GM23338 (cell line): ENCODE data around the gene GNA15. TPM values are rescaled to one million over a fixed set of nuclear protein-coding genes. Genes with fewer than 3 reads are reported as not detected.
A peak's percentile ranks its signal among the peaks of the same experiment; 100 is the strongest.

Experiments
- ATAC-seq: fragments of 200-7000 bp; cut with Tn5 transposase; 3 replicates; pipeline ENCODE4 v1.9.1; 2020
- DNase-seq: peaks from one replicate; pipeline ENCODE4 v3.0.0-alpha.2; 2015; ENCODE audit warnings: low spot score
- H2AFZ ChIP-seq: fragments of 200-600 bp; sonication (generic); 2 replicates; pipeline ENCODE4 v1.8.0; 2016; ENCODE audit warnings: antibody characterized with exemption, mild to moderate bottlenecking, moderate library complexity
- H3F3A ChIP-seq: fragments of 200-600 bp; sonication (generic); replicated peaks from 2 replicates; pipeline ENCODE4 v1.8.0; 2017; ENCODE audit warnings: antibody characterized with exemption, mixed run types, low read depth
- H3K27ac ChIP-seq: fragments of 200-600 bp; sonication (generic); 2 replicates; pipeline ENCODE4 v1.6.1; 2016; ENCODE audit warnings: low read depth
- H3K27me3 ChIP-seq: fragments of 200-600 bp; sonication (generic); 2 replicates; pipeline ENCODE4 v1.8.0; 2016; ENCODE audit warnings: mild to moderate bottlenecking, mixed run types, moderate library complexity; ENCODE audit not compliant: insufficient read depth
- H3K36me3 ChIP-seq: fragments of 200-600 bp; sonication (generic); 2 replicates; pipeline ENCODE4 v1.8.0; 2016; ENCODE audit warnings: mild to moderate bottlenecking; ENCODE audit not compliant: insufficient read depth
- H3K4me1 ChIP-seq: fragments of 200-600 bp; sonication (generic); 2 replicates; pipeline ENCODE4 v1.8.0; 2016; ENCODE audit warnings: mild to moderate bottlenecking, moderate library complexity; ENCODE audit not compliant: insufficient read depth
- H3K4me2 ChIP-seq: fragments of 200-600 bp; sonication (generic); 2 replicates; pipeline ENCODE4 v1.7.1; 2017; ENCODE audit warnings: mixed run types
- H3K4me3 ChIP-seq: fragments of 200-600 bp; sonication (generic); 2 replicates; pipeline ENCODE4 v1.6.1; 2016; ENCODE audit warnings: mixed run types
- H3K79me2 ChIP-seq: fragments of 200-600 bp; sonication (generic); replicated peaks from 2 replicates; pipeline ENCODE4 v1.8.0; 2017; ENCODE audit warnings: mild to moderate bottlenecking; ENCODE audit not compliant: insufficient read depth
- H3K9me2 ChIP-seq: fragments of 200-600 bp; sonication (generic); 2 replicates; pipeline ENCODE4 v1.8.0; 2017; ENCODE audit not compliant: insufficient read depth
- H4K20me1 ChIP-seq: fragments of 200-600 bp; sonication (generic); replicated peaks from 2 replicates; pipeline ENCODE4 v1.8.0; 2017; ENCODE audit warnings: mild to moderate bottlenecking; ENCODE audit not compliant: insufficient read depth
- H3K27ac Mint-ChIP-seq: 2 replicates; pipeline ENCODE4 v1.8.0; 2020; ENCODE audit warnings: inconsistent platforms, mild to moderate bottlenecking, moderate library complexity, mixed read lengths
- H3K27me3 Mint-ChIP-seq: 3 replicates; pipeline ENCODE4 v1.8.0; 2022; ENCODE audit warnings: low read depth, mild to moderate bottlenecking, moderate library complexity, mixed read lengths, inconsistent platforms; ENCODE audit not compliant: insufficient read depth, poor library complexity
- H3K36me3 Mint-ChIP-seq: 3 replicates; pipeline ENCODE4 v1.8.0; 2021; ENCODE audit warnings: low read depth, mild to moderate bottlenecking, inconsistent platforms, moderate library complexity, mixed read lengths
- H3K4me1 Mint-ChIP-seq: 3 replicates; pipeline ENCODE4 v1.8.0; 2020; ENCODE audit warnings: mild to moderate bottlenecking, inconsistent platforms, mixed read lengths
- H3K4me3 Mint-ChIP-seq: 3 replicates; pipeline ENCODE4 v1.8.0; 2021; ENCODE audit warnings: moderate library complexity, mild to moderate bottlenecking, inconsistent platforms, mixed read lengths
- H3K9me3 Mint-ChIP-seq: 3 replicates; pipeline ENCODE4 v1.8.0; 2020; ENCODE audit warnings: moderate library complexity, mild to moderate bottlenecking, inconsistent platforms, mixed read lengths
- CREB1 ChIP-seq: fragments of 250-450 bp; sonication (Bioruptor Pico); IDR thresholded peaks from 2 replicates; pipeline ENCODE4 v1.5.0; 2020; ENCODE audit warnings: low read depth, mild to moderate bottlenecking, moderate library complexity
- CTCF ChIP-seq, 2 experiments: fragments of 200-600 bp in 1 of 2; sonication (generic) in 1 of 2; conservative IDR thresholded peaks; 2 replicates each; pipeline versions ENCODE4 v1.5.1 to v1.6.1; 2016 to 2017; ENCODE audit warnings: antibody characterized with exemption in 2 of 2, low read depth in 2 of 2, mild to moderate bottlenecking in 2 of 2, moderate library complexity in 1 of 2
- ETS1 ChIP-seq: IDR thresholded peaks from 2 replicates; pipeline ENCODE4 v1.6.1; 2016; ENCODE audit warnings: antibody characterized with exemption
- EZH2 ChIP-seq: fragments of 200-600 bp; sonication (generic); IDR thresholded peaks from one replicate; pipeline ENCODE4 v1.8.0; 2017; ENCODE audit warnings: antibody characterized with exemption, mild to moderate bottlenecking, low read depth; ENCODE audit not compliant: unreplicated experiment
- EZH2phosphoT487 ChIP-seq: fragments of 200-600 bp; sonication (generic); IDR thresholded peaks from one replicate; pipeline ENCODE4 v1.8.1; 2018; ENCODE audit warnings: antibody characterized with exemption; ENCODE audit not compliant: unreplicated experiment
- JUNB ChIP-seq: IDR thresholded peaks from one replicate; pipeline ENCODE4 v1.6.1; 2016; ENCODE audit warnings: antibody characterized with exemption; ENCODE audit not compliant: unreplicated experiment
- NANOG ChIP-seq: IDR thresholded peaks from 2 replicates; pipeline ENCODE4 v1.6.1; 2016; ENCODE audit warnings: antibody characterized with exemption, borderline replicate concordance
- POLR2AphosphoS5 ChIP-seq: IDR thresholded peaks from 2 replicates; pipeline ENCODE4 v1.6.1; 2016; ENCODE audit warnings: antibody characterized with exemption, low read depth
- REST ChIP-seq: IDR thresholded peaks from one replicate; pipeline ENCODE4 v1.6.1; 2018; ENCODE audit warnings: antibody characterized with exemption; ENCODE audit not compliant: unreplicated experiment
- STAT1 ChIP-seq: IDR thresholded peaks from one replicate; pipeline ENCODE4 v1.6.1; 2016; ENCODE audit warnings: antibody characterized with exemption; ENCODE audit not compliant: unreplicated experiment
- ZNF114 ChIP-seq: fragments of 250-450 bp; sonication (Bioruptor Pico); IDR thresholded peaks from 2 replicates; pipeline ENCODE4 v1.5.0; 2020; ENCODE audit warnings: mild to moderate bottlenecking, moderate library complexity
- ZNF331 ChIP-seq: fragments of 250-450 bp; sonication (Bioruptor Pico); IDR thresholded peaks from 2 replicates; pipeline ENCODE4 v1.5.0; 2020; ENCODE audit warnings: low read depth, mild to moderate bottlenecking, moderate library complexity
- ZNF462 ChIP-seq: fragments of 250-450 bp; sonication (Bioruptor Pico); IDR thresholded peaks from 2 replicates; pipeline ENCODE4 v1.5.0; 2020; ENCODE audit warnings: mild to moderate bottlenecking, moderate library complexity
- polyA plus RNA-seq: library from polyadenylated mRNA; unstranded; fragments of >200 nt; fragmentation: Nextera tagmentation; extraction: Ambion mirVana; gene quantifications from 2 replicates; pipeline ENCODE4 v1.2.1, GENCODE V29; 2016
- total RNA-seq: library from RNA; depleted of rRNA; stranded (reverse); fragments of >200 nt; shearing (Covaris generic); gene quantifications from 2 replicates; pipeline ENCODE4 v1.2.3, GENCODE V29; 2014

Gene GNA15
- total and polyA plus RNA-seq, 2 experiments from 2014 or later: 0.14 to 0.31 TPM

GRCh38 chr19:3132971-3133792 is 2.7 kb upstream of the GNA15 start:
- no peaks in the 10 kb centered on the region; the same call in 1 of the 2 replicates for H3K4me1 ChIP-seq
- H3K36me3 ChIP-seq: no peaks in the 10 kb centered on the region
- H3F3A ChIP-seq: no peaks in the 10 kb centered on the region
- peaks cover 8% of the 10 kb centered on the region; the same call in 2 of the 3 replicates for H3K4me1 Mint-ChIP-seq
- peaks cover 4% of the 10 kb centered on the region for H3K27me3 Mint-ChIP-seq
- H3K27ac Mint-ChIP-seq: no peak overlapping the region
- no peak overlapping the region; the same call in 2 of the 3 replicates for H3K4me3 Mint-ChIP-seq
- no peak overlapping the region for H3K27ac ChIP-seq
- no peak overlapping the region for H3K4me3 ChIP-seq
- H3K9me2 ChIP-seq: no peaks in the 10 kb centered on the region
- H2AFZ ChIP-seq: no peak overlapping the region
- no peaks in the 10 kb centered on the region for H3K27me3 ChIP-seq
- no peak for TF ChIP-seq EZH2
- TF ChIP-seq EZH2phosphoT487: no peak
- TF ChIP-seq JUNB: no peak
- no peak for TF ChIP-seq CTCF (conservative IDR thresholded peaks at IDR 0.05; ENCODE audit: low read depth in 2 of 2)
- no peak for TF ChIP-seq ZNF462
- TF ChIP-seq ZNF331 (CRISPR knock-in tag): no peak
- TF ChIP-seq STAT1: no peak
- no peak for TF ChIP-seq POLR2AphosphoS5
- no peak for TF ChIP-seq ZNF114 (CRISPR knock-in tag)
- TF ChIP-seq NANOG: no peak
- TF ChIP-seq ETS1: no peak
- TF ChIP-seq REST: no peak
- TF ChIP-seq CREB1 (CRISPR knock-in tag): no peak
- ATAC-seq (peak; percentile 53), DNase-seq (no peak)
- H3K4me2 ChIP-seq: no peak overlapping the region
- H3K9me3 Mint-ChIP-seq: no peaks in the 10 kb centered on the region; the same call in 2 of the 3 replicates
- H4K20me1 ChIP-seq: no peaks in the 10 kb centered on the region
- H3K36me3 Mint-ChIP-seq: no peaks in the 10 kb centered on the region
- no peaks in the 10 kb centered on the region for H3K79me2 ChIP-seq
